Measurements from ENCODE around the gene GRAP.

Gene GRAP

GRCh38 chr17:18984273-18985114 lies 62.3 kb downstream of the GRAP start:
- no peak for DNase-seq (ENCODE audit: low read depth)

- DNase-seq (ENCODE audit: low read depth) = no peak
Measured at GRCh38 chr17:18981642-18982424, 64.9 kb downstream of the GRAP start.

DNA sequence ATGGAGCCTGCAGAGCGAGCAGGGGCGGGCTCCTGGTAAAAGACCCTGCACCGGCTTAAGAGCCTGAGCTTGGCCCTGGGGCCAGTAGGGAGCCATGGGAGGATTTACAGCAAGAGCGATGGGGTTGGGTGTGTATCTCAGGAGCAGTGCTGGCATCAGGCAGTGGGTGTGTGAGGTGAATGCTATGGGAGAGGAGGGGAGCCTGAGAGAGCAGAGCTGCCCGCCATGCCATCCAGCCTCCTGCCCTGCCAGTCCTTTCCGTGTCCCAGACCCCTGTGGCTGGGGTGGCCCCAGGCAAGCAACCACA lies 65.5 kb downstream of the GRAP start:
- no peak for DNase-seq (ENCODE audit: low read depth)

GRCh38 chr17:18980682-18981334 lies 65.9 kb downstream of the GRAP start:
- no peak for DNase-seq (ENCODE audit: low read depth)

DNA sequence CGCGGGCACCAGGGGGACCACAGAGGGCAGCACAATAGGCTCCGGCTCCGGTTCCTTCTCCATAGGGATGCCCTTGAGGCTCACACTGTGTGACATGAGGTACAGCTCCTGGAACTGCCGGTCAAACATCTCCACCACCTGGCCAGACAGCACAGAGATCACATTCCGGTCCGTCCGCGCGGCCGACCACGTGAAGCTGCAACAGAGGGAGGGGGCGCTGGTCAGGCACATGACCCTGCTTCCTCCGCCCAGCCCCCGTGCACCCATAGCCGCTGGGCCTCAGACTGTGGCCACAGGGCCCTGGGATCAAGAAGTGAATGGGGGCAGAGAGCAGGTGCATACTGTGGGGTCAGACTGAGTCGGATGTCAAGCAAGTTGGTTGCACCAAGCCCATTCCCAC lies 68.1 kb downstream of the GRAP start:
- DNase-seq (ENCODE audit: low read depth) = no peak

DNA sequence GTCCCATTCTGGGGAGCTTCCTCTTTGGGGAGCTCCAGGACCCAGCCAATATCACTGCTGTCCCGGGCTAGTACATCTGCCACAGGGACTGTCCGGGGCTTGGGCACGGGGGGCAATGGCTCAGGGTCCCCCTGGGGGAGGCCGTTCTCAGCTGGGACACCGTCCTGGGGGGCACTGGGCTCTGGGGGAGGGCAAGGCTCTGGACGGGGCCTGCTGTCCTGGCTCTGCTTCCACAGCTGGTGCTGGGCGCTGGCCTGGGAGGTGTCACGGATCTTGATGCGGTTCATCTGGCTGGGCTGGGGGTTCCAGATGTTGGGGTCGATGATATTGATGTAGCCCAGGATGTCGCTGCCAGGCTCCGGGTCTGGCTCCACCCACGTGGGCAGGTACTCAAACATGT lies 68.7 kb downstream of the GRAP start:
- DNase-seq (ENCODE audit: low read depth) = no peak

- DNase-seq (ENCODE audit: low read depth) = no peak
Measured at GRCh38 chr17:18977646-18978045, 69.1 kb downstream of the GRAP start.

DNA sequence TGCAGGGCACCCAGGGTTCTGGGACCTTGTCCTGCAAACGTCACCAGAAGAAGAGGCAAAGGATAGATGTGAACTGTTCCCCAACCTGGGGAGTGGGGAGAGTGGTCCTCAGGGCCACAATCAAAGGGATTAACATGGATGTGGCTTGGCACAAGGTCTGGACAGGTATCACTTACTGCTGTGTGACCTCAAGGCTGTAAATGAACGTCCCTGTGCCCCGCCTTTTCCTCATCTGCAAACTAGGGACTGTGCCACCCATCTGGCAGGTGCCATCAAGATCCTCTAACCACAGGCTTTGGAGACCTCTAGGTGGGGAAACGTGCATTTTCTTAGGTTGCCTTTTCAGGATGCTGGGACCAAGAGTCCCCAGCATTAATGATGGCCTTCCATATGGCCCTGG lies 69.7 kb downstream of the GRAP start:
- DNase-seq (ENCODE audit: low read depth) = no peak

DNA sequence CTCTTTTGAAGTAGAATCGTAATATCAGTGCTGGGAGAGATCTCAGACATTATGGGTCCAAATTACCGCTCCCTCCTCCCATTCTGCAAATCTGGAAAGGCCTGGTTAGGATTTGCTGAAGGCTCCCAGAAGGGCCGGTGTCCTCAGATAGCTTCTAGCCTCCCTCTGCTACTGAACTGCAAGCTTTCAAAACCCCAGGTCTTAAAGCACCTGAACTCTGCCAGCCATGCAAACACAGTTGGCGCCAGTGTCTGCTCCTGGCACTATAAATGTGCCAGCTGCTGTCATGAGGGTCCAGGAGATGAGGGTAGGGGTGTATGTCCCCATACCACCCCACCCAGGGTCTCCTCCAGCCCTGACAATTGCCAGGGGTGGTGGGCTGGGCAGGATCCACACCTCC lies 70.6 kb downstream of the GRAP start:
- no peak for DNase-seq (ENCODE audit: low read depth)

- no peak for DNase-seq (ENCODE audit: low read depth)
Measured at GRCh38 chr17:18975597-18975996, 71.2 kb downstream of the GRAP start.

- DNase-seq (ENCODE audit: low read depth) = no peak
Measured at GRCh38 chr17:18974407-18975149, 72.2 kb downstream of the GRAP start.

- no peak for DNase-seq (ENCODE audit: low read depth)
Measured at GRCh38 chr17:18971801-18972200, 75.0 kb downstream of the GRAP start.

All from T follicular helper cell (primary cell).